HG03060 (cell line): ENCODE data around the gene TMCC1.
"Not testable (repeated sequence)": the region's sequence is repeated elsewhere in the genome, so short reads cannot be mapped to it uniquely, and the experiment has no call there.

Source experiments
- ATAC-seq: cut with Tn5 transposase; IDR thresholded peaks from one replicate; pipeline ENCODE4 v1.9.1; 2021; ENCODE audit warnings: low read depth, moderate number of reproducible peaks; ENCODE audit not compliant: unreplicated experiment

Gene TMCC1

DNA sequence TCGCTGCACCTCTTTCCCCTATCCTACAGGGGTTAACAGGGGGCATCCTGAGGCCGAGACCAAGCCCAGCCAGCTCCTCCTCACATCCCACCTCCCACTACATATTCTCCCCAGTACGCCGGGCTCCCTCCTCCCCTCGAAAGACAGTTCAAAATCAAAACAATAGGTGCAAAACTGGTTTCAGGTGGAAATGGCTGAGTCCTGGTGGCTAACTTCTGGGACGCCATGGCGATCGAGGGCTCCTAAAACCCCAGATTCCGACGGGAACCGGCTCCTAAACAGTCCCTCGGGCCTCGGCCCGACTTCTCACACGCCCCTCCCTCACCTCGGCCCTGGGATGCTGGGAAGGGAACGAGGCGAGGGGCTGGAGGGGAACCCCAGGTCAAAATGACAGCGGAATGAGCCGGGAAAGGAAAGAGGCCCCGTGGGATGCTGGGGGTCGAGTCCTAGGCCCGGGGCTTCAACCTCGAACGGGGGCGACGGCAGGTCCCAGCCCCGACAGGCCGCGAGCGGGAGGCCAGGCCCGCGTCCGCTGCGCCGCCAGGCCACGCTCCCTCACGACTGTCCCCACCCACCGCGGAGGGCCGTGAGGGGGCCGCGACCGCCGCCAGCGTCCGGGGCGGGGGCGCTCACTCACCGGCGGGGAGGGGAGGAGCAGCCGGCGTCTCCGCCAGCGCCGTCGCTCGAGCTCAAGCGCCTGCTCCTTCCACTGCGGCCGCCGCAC is 492 bp downstream of the TMCC1 start:
- no peak for ATAC-seq

DNA sequence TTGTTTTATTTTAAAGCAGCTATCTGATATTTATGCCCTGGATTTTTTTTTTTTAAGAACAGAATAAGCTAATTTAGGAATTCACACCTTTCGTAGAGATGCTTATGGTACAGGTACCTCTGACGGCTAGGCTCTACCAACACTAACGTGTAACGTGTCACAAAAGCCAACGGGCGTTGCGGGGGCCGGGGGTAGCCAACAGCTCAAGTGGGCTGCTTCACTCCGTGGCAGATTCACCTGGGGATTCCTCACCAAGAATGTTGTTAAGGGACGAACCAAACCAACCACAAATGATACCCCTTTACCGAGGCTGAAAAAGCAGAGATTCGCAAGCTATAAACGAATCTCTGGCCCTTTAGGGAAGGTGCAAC is 1.0 kb downstream of the TMCC1 start:
- no peak for ATAC-seq

DNA sequence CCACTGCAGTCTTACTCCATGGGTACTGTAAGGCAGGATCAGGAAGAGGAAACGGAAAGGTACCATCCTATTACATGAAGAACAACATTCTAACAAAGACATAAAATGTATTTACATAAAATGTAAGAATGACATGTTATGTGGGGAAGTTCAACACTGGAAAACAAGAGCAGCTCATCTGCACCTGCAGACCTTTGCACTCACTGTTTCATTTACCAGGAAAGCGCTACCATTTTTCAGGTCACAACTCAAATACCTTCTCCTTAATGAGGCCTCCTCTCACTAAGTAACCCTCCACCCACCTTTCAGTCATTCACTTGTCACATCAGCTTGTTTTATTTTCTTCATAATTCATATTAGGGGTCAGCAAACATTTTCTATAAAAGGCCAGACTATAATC is 2.6 kb downstream of the TMCC1 start:
- no peak for ATAC-seq

DNA sequence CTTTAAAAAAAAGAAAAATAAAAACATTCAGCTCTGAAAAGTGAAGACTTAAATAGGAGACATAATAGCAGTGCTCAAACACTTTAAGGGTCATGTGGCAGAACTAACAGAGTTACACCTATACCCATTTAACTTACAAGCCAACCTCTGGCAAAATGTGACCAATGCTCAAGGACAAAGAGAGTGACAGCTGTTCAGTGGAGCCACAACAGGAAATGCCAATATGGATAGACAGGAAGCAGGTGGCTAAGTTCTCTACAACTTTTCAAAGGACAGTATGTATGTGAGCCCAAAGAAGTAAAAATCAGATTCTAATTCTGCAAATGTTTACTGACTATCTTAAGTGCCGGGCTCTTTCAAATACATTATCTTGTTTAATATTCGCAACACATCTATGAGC is 3.4 kb downstream of the TMCC1 start:
- ATAC-seq, result no peak

DNA sequence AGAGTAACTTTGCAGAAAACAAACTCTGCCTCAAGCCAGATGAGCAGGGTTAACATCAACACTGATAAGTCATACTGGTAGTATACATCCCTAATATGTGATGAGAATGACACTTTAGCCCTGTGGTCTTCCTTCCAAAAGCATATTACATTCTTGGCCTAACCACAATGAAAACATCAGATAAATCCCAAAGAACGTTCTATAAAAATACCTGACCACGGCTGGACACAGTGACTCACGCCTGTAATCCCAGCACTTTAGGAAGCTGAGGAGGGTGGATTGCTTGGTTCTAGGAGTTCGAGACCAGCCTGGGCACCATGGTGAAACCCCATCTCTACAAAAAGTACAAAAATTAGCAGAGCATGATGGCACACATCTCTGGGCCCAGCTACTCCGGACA is 4.7 kb downstream of the TMCC1 start:
- ATAC-seq, result no peak

DNA sequence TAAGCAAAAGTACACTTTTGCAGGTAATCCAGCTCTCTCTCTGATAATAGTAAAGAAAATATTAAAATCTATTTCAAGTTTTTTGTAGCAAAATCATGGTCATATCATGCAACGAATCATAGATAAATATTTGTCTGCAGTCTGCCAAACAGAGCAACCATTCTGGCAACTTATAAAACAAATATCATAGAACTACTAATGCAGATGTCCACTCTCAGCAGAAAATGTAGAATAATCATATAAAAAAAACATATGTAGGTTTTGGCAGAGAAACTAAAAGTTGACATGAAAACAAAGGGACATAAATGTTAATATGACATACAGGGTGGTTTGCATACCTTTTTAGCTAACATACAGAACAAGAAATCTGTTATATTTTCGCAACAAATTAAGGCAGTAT is 12.2 kb downstream of the TMCC1 start:
- ATAC-seq, result no peak

DNA sequence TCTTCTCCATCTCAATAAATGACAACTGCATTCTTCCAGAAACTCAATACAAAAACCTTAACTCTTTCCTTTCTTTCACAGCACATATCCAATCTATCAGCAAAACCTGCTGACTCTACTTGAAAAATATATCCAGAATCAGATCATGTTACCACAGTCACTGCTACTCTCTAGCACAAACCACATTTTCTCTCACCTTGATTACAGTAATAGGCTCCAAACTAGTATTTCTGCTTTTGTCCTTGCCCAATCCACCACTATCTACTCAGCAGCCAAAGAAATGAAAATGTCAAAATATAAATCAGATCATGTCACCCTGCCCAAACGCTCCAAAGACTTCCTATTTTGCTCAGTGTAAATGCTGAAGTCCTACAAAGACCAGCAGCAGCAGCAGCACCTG is 15.2 kb downstream of the TMCC1 start:
- no peak for ATAC-seq

DNA sequence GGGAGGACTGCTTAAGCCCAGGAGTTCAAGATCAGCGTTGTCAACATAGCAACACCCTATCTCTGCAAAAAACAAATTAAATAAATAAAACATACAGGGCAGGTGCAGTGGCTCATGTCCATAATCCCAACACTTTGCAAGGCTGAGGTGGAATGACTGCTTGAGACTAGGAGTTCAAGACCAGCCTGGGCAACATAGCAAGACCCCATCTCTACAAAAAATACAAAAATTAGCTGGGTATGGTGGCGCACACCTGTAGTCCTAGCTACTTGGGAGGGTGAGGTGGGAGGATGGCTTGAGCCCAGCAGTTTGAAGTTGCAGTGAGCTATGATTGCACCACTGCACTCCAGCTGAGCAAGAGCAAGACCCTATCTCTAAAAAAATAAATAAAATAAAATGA is 19.0 kb downstream of the TMCC1 start:
- ATAC-seq, result not testable (repeated sequence)

DNA sequence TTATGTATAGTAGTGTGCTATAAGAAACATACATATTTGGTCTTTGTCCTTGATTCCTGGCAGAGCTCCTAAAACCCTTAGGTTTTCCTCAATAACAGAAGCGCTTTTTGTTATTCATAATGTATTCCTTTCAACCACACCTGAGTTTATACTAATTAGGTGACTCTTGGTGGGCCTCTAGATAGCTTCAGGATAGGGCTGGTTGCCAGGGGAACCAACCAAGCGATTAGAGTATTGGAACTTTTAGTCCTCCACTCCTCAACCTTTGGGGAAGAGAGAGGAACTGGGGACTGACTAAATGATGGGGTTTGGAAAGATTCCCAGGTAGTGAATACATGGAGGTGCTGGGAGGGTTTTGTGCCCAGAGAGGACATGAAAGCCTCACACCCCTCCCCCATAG is 24.6 kb downstream of the TMCC1 start:
- ATAC-seq, result no peak

DNA sequence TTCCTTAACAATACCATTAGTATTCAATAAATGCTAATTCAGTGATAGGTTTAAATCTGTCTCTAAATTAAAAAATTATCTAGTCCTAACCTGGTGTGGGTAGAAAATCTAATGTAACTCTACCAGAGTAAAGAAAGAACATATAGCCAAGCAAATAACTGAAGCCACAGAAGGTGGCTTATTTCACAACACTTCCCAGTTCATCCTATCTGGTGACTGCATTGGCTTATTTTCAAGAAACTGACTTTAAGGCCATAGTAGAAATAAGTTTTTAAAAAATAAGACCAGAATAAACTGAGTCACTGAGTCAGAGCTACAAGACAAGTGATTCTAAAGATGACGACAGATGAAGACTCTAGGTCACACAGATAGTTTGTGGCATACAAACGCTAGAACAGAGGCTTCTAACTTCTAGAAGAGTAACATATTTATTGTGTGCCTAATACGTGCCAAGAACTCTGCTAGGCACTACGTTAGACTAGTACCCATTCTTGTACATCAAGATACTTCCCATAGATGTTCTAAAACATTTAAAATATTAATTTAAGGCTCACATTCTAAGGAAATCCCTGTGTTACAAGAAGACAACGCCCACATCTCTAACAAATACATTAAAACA is 25.9 kb downstream of the TMCC1 start:
- ATAC-seq, result no peak

DNA sequence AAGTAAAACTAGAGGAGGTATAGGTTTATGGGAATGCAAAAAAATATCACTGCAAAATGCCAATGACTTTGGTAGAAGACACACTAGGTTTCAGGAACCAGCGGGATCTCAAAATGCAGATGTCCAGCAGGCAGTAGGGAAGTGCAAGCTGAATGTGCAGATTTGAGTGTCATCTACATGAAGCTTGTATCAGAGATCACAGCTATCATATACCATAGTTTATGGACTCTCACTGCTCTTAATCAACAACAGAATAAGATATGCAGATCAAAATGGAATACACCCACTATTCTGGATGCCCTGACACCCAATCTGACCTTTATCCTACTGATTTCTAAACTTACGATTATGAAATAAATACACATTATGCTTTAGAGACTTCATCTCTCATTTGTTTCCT is 27.7 kb downstream of the TMCC1 start:
- no peak for ATAC-seq

DNA sequence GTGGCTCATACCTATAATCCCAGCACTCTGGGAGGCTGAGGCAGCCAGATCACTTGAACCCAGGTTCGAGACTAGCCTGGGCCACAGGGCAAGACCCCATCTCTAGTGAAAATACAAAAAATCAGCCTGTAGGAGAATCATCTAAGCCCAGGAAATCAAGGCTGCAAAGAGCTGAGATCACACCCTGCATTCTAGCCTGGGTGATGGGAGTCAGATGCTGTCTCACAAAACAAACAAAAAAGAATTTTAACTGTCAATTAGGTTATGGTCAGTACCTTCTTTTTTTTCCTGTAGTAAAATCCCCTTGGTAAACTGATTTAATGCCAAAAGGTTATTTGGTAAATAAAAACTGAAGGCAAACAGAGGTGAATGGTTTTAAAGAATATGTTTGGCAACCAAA is 29.0 kb downstream of the TMCC1 start:
- no peak for ATAC-seq

DNA sequence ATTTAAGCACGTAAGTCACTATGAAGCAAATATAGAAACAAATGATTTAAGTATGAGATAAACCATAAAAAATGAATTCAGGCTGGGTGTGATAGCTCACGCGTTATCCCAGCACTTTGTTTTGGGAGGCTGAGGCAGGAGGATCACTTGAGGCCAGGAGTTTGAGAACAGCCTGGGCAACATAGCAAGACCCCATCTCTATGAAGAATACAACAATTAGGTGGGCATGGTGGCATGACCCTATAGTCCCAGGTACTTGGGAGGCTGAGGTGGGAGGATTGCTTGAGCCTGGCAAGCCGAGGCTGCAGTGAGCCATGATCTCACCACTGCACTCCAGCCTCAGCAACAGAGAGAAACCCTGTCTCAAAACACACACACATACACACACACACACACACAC is 34.2 kb downstream of the TMCC1 start:
- no peak for ATAC-seq

DNA sequence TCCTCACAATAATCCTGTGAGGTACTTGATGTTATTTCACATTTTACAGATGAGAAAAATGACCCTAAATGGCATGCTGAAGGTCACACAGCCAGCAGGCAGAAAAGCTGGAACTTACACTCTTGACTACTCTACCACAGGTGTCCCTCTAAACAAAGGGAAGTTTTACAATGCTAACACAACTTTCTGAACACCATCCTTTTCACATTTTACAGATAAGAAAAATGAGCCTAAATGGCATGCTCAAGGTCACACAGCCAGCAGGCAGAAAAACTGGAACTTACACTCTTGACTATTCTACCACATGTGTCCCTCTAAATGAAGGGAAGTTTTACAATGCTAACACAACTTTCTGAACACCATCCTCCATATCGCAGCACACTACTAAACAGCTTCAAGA is 35.6 kb downstream of the TMCC1 start:
- no peak for ATAC-seq

DNA sequence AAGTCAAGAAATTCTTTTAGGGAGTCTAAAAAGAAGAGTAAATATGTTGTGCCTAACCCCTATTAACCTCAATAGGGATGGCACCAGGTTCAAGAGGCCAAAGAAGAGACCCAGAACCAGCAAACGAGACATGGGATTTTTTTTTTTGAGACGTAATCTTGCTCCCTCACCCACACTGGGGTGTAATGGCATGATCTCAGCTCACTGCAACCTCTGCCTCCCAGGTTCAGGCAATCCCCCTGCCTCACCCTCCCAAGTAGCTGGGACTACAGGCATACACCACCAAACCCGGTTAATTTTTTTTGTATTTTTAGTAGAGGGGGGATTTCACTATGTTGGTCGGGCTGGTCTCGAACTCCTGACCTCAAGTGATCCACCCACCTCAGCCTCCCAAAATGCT is 36.7 kb downstream of the TMCC1 start:
- not testable (repeated sequence) for ATAC-seq

DNA sequence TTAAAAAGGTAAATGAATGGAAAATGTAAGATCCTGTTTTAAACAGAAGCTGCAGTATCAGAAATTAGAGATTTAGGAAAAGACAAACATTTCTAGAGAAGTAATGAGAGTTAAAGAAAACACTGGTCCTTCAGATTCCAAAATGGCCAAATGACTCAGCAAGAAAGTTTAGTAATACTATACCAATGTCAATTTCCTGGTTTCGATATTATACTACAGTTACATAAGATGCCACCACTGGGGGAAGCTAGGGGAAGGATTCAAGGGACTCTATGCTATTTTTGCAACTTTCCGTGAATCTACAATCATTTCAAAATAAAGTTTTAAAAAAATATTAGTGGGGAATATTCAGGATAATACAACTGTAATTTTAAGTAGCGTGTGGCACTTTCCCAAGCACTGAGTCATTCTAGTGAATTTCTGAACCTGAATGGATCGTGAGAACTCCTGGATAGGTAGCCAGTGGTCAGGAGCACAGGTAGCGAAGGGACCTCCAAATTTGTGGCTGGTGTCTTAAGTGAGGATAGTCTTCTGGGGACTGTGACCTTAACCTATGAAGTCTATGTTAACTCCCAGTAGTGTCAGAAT is 37.6 kb downstream of the TMCC1 start:
- ATAC-seq, result no peak

DNA sequence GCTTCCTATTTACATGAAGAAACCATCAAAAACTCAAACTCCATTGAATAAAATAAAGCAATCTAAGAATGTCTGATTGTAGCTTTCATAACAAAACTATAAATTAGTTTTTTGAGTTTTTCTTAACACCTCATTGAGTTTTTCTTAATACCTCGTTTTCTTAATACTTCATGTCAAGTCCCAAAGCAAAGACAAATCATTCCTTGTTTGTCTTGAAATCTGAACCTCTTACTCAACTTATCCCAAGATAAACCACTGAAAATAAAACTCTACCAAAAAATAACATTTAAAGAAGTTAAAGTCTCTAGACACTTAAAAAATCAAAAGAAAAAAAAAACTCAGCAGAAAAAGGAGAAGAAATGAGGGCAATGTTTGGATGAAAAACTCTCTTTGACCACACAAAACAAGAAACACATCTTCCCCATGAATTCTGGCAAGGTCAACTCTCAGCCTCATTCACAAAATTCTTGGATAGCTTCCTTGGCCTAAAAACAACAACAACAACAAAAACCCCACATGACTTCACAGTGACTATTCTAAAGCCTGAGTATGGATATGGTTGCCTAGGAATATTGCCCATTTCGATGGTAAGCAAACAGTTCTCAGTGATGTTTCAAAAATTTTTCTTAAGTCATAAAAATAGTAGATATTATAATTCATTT is 38.2 kb downstream of the TMCC1 start:
- ATAC-seq, result no peak

DNA sequence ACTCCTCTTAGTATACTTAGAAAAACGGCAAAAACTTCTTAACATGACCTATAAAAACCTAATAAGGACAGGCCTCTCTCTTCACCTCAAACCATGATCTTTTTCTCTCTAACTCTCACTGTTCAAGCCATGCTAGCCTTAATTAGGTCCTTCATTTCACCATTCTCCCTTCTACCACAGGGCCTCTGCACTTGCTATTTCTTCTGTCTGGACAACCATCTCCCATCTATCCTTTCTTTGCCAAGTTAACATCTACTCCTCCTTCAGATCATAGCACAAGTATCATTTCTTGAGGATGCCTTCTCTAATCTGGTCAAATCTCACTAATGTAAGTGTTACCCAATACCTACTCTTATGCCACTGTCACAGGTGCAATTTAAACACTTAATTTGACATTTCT is 39.1 kb downstream of the TMCC1 start:
- no peak for ATAC-seq

DNA sequence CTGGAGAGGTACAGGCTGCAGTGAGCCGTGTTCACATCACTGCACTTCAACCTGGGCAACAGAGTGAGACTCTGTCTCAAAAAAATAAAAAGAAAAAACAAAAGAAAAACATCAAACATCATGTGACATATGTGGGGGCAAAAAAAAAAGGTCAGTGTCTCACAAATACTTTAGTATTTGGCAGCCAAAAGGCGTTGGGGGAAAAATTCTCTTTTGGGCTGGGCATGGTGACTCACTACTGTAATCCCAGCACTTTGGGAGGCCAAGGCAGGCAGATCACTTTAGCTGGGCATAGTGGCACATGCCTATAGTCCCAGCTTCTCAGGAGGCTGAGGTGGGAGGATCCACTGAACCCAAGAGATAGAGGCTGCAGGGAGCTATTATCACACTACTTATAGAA is 47.6 kb downstream of the TMCC1 start:
- ATAC-seq, result no peak

DNA sequence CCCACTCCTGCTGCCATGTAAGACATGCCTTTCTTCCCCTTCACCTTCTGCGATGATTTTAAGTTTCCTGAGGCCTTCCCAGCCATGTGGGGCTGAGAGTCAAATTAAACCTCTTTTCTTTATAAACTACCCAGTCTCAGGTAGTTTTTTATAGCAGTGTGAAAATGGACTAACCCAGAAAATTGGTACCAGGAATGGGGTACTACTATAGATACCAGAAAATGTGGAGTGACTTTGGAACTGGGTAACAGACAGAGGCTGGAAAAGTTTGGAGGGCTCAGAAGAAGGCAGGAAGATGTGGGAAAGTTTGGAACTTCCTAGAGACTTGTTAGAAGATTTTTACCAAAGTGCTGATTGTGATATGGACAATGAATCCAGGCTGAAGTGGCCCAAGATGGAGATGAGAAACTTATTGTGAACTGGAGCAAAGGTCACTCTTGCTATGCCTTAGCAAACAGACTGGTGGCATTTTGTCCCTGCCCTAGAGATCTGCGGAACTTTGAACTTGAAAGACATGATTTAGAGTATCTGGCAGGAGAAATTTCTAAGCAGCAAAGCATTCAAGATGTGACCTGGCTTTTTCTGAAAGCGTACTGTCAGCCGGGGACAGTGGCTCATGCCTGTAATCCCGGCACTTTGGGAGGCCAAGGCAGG is 52.7 kb downstream of the TMCC1 start:
- ATAC-seq, result no peak

DNA sequence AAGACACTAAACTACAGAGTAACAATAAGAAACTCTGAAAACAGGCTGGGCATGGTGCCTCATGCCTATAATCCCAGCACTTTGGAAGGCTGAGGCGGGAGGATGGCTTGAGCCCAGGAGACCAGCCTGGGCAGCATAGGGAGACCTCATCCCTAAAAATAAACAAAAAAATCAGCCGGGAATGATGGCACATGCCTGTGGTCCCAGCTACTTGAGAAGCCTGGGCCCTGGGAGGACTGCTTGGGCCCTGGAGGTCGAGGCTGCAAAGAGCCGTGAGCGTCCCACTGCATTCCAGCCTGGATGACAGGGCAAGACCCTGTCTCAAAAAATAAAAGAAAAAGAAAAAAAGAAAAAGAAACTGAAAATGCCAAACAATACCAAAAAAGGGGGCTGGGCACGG is 55.4 kb downstream of the TMCC1 start:
- ATAC-seq, result no peak
